Nephron progenitor cell (in vitro differentiated cells): ENCODE results near the gene PRG2.

Experiments used
- DNase-seq: peaks from one replicate; pipeline ENCODE4 v3.0.0; 2021
- H3K27ac Mint-ChIP-seq: 2 replicates; pipeline ENCODE4 v1.8.0; 2021; ENCODE audit warnings: mild to moderate bottlenecking, moderate library complexity, mixed read lengths
- H3K27me3 Mint-ChIP-seq: 2 replicates; pipeline ENCODE4 v1.8.0; 2021; ENCODE audit warnings: mild to moderate bottlenecking, low read depth, mixed read lengths; ENCODE audit not compliant: poor library complexity
- H3K36me3 Mint-ChIP-seq: 2 replicates; pipeline ENCODE4 v1.8.0; 2021; ENCODE audit warnings: low read depth, mixed read lengths
- H3K4me1 Mint-ChIP-seq: 2 replicates; pipeline ENCODE4 v1.8.0; 2021; ENCODE audit warnings: mixed read lengths
- H3K4me3 Mint-ChIP-seq: 2 replicates; pipeline ENCODE4 v1.8.0; 2021; ENCODE audit warnings: mild to moderate bottlenecking, moderate library complexity, mixed read lengths
- H3K9me3 Mint-ChIP-seq: 2 replicates; pipeline ENCODE4 v1.8.0; 2021; ENCODE audit warnings: mild to moderate bottlenecking, moderate library complexity, mixed read lengths
- TF ChIP-seq, protein P1 (sequence below): fragments of 200-600 bp; sonication (generic); IDR thresholded peaks from 2 replicates; pipeline ENCODE4 v1.5.0; 2021; ENCODE audit warnings: antibody characterized with exemption

The PRG2 gene

GRCh38 chr11:57370941-57371340, 19.5 kb downstream of the PRG2 start:
- Mint-ChIP-seq H3K36me3 (no peaks in the 10 kb centered on the region), H3K4me3 (no peak overlapping the region)
- TF ChIP-seq, protein P1, sequence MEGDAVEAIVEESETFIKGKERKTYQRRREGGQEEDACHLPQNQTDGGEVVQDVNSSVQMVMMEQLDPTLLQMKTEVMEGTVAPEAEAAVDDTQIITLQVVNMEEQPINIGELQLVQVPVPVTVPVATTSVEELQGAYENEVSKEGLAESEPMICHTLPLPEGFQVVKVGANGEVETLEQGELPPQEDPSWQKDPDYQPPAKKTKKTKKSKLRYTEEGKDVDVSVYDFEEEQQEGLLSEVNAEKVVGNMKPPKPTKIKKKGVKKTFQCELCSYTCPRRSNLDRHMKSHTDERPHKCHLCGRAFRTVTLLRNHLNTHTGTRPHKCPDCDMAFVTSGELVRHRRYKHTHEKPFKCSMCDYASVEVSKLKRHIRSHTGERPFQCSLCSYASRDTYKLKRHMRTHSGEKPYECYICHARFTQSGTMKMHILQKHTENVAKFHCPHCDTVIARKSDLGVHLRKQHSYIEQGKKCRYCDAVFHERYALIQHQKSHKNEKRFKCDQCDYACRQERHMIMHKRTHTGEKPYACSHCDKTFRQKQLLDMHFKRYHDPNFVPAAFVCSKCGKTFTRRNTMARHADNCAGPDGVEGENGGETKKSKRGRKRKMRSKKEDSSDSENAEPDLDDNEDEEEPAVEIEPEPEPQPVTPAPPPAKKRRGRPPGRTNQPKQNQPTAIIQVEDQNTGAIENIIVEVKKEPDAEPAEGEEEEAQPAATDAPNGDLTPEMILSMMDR, result no peak

GRCh38 chr11:57370251-57370650, 20.2 kb downstream of the PRG2 start:
- DNase-seq, result no peak
- Mint-ChIP-seq H3K36me3 (no peaks in the 10 kb centered on the region), H3K4me3 (no peak overlapping the region), H3K27ac (no peak overlapping the region), H3K4me1 (peaks cover 8% of the 10 kb centered on the region), H3K27me3 (peaks cover 8% of the 10 kb centered on the region), H3K9me3 (no peaks in the 10 kb centered on the region)
- TF ChIP-seq, protein P1, result no peak

More at GRCh38 chr11:57370941-57371340, 19.5 kb downstream of the PRG2 start:
- no peaks in the 10 kb centered on the region for H3K9me3 Mint-ChIP-seq
- peaks cover 5% of the 10 kb centered on the region for H3K4me1 Mint-ChIP-seq
- no peak for DNase-seq
- peaks cover 3% of the 10 kb centered on the region for H3K27me3 Mint-ChIP-seq
- H3K27ac Mint-ChIP-seq, result no peak overlapping the region

DNA sequence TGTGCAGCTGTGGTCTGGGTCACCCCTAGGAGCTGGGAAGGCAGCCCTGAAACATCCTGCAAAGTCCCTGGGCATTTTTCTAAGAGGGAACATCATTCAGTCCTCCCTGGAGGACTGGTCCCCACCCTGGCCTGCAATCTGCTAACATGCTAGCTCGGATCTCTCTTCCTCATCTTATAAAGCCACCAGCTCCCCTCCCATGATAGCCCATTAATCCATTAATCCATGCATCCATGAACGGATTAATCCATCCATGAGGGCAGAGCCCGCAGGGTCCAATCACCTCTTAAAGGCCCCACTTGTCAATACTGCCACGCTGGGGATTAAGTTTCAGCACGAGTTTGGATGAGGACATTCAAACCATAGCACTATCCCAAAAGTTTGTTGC, 21.6 kb downstream of the PRG2 start:
- TF ChIP-seq, protein P1, result no peak
- Mint-ChIP-seq H3K9me3 (no peaks in the 10 kb centered on the region), H3K27ac (no peak overlapping the region), H3K4me1 (peaks cover 16% of the 10 kb centered on the region), H3K4me3 (no peak overlapping the region), H3K36me3 (no peaks in the 10 kb centered on the region), H3K27me3 (peaks cover 6% of the 10 kb centered on the region)
- no peak for DNase-seq

DNA sequence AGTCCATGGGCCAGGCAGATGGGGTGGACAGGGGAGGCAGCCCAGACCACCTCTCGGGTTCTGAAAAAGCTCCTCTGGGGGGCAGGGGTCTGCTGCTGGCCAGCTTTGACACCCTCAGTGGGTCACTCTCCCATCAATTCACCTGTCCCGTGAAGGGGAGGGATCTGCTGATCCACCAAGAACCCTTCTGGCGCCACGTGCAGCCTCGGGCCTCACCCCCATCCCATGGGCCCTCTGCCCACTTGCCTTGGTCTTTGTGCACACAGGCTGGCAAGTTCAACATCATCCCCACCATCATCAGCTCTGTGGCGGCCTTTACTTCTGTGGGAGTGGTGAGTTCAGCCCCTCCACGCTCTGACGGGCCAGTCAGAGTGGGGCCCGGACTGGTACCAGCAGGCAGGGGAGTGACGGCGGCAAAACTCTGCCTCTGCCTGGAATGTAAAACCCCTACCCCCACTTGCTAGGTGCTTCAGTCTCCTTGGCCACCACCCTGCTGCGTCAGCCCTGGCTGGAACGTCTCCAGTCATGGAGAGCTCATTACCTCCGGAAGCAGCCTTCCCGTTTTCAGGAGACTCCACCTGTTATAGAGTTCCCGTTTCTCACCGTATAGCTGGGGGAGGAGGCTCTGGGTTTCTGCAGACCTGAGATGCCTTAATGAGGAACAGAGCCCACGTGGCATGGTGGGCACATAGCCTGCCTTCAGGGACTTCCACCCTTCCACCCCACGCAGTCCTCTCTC, 22.2 kb downstream of the PRG2 start:
- H3K9me3 Mint-ChIP-seq, result no peaks in the 10 kb centered on the region
- H3K27ac Mint-ChIP-seq, result no peak overlapping the region
- no peaks in the 10 kb centered on the region for H3K36me3 Mint-ChIP-seq
- DNase-seq, result no peak
- no peak overlapping the region for H3K4me3 Mint-ChIP-seq
- TF ChIP-seq, protein P1, result no peak
- H3K4me1 Mint-ChIP-seq, result peaks cover 16% of the 10 kb centered on the region
- peaks cover 8% of the 10 kb centered on the region for H3K27me3 Mint-ChIP-seq

GRCh38 chr11:57364851-57365660, 25.4 kb downstream of the PRG2 start:
- Mint-ChIP-seq H3K27me3 (peaks cover 21% of the 10 kb centered on the region), H3K27ac (peak overlapping the region; percentile 42), H3K36me3 (no peaks in the 10 kb centered on the region), H3K4me1 (peaks cover 18% of the 10 kb centered on the region), H3K9me3 (no peaks in the 10 kb centered on the region), H3K4me3 (no peak overlapping the region)
- no peak for DNase-seq
- TF ChIP-seq, protein P1, result no peak
